Lower lobe of right lung (tissue), 2 donors: Measurements from ENCODE around the gene ANO8. TPM values are rescaled to one million over a fixed set of nuclear protein-coding genes. Genes with fewer than 3 reads are reported as not detected.

Experiments used
- ATAC-seq, 2 donors: fragments of 200-7000 bp; cut with Tn5 transposase; one replicate each; pipeline ENCODE4 v1.9.1; 2020 to 2022; ENCODE audit warnings: mild to moderate bottlenecking in 2 of 2, moderate library complexity in 2 of 2
- DNase-seq: peaks from one replicate; pipeline ENCODE4 v3.0.0-alpha.2; 2020
- H3K27ac ChIP-seq: fragments of 200-600 bp; one replicate; pipeline ENCODE4 v1.8.0; 2022
- H3K27me3 ChIP-seq: fragments of 200-600 bp; one replicate; pipeline ENCODE4 v1.8.0; 2022; ENCODE audit warnings: low read depth
- H3K36me3 ChIP-seq: fragments of 200-600 bp; one replicate; pipeline ENCODE4 v1.8.0; 2022; ENCODE audit warnings: mild to moderate bottlenecking
- H3K4me1 ChIP-seq: fragments of 200-600 bp; one replicate; pipeline ENCODE4 v1.8.0; 2022
- H3K4me3 ChIP-seq: fragments of 200-600 bp; one replicate; pipeline ENCODE4 v1.8.0; 2022; ENCODE audit warnings: mild to moderate bottlenecking
- H3K9me3 ChIP-seq: fragments of 200-600 bp; one replicate; pipeline ENCODE4 v1.8.0; 2022
- intact Hi-C: fragments of 100-400 bp; cut with DNase I; formaldehyde crosslinking; loops from one replicate; pipeline ENCODE4 v1.11.0; 2022
- total RNA-seq: library from RNA; stranded (reverse); fragmentation: NEBNext Ultra II Directional; extraction: Animal tissue kit (Norgen Biotek cat#: 25700); gene quantifications from one replicate; pipeline ENCODE4 v1.2.1, GENCODE V29; 2021
- TF ChIP-seq, protein P1 (sequence below): fragments of 200-600 bp; IDR thresholded peaks from one replicate; pipeline ENCODE4 v1.8.0; 2022; ENCODE audit warnings: antibody characterized with exemption, mild to moderate bottlenecking
- donor health status: DM: no; HTN: yes; CAD: no; lungs with severe emphysema.

ANO8 gene
- total RNA-seq, 1 donor from 2014 or later: 16.6 TPM

DNA sequence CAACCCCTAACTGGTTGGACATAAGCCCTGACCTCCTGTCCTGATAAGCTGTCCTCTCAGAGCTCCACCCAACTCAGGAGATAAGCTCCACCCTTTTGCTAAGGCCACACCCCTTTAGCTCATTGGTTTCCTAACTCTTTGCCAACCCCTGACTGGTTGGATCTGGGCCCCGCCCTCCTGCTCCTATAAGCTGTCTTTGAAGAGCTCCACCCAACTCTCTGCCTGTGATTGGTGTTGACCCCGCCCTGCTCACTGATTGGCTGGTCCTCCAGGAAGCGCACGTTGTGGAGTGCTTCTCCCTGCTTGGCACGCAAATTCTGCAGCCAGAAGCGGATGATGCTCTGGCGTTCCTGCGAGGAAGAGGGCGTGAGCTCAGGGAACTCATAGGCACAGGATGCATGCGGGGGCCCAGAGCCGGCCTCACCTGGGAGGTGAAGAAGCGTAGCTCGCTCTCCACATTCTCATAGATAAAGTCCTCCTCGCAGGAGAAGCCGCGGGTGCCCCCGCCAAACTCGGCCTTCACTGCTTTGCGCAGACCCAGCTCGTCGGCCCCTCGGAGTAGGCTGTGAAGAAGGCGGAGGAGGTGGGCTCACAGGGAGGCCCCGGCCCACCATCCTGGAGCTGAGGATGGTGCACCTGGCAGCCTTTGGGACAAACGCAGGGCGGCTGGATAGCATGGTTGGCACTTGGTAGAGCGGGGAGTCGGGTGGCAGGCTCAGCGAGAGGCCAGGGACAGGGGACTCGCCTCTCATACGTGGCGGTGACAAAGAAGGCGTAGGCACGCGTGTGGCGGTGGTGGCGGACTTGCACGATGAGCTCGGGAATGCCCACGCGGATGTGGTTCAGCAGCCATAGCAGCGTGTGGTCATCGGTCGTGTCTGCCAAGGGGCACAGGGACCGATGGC is 1.7 kb downstream of the ANO8 start:
- H3K27ac ChIP-seq: no peak overlapping the region
- no peaks in the 10 kb centered on the region for H3K9me3 ChIP-seq
- H3K4me3 ChIP-seq: no peak overlapping the region
- intact Hi-C loops: no loop called here
- H3K27me3 ChIP-seq: peaks cover 9% of the 10 kb centered on the region
- no peaks in the 10 kb centered on the region for H3K36me3 ChIP-seq
- TF ChIP-seq, protein P1, sequence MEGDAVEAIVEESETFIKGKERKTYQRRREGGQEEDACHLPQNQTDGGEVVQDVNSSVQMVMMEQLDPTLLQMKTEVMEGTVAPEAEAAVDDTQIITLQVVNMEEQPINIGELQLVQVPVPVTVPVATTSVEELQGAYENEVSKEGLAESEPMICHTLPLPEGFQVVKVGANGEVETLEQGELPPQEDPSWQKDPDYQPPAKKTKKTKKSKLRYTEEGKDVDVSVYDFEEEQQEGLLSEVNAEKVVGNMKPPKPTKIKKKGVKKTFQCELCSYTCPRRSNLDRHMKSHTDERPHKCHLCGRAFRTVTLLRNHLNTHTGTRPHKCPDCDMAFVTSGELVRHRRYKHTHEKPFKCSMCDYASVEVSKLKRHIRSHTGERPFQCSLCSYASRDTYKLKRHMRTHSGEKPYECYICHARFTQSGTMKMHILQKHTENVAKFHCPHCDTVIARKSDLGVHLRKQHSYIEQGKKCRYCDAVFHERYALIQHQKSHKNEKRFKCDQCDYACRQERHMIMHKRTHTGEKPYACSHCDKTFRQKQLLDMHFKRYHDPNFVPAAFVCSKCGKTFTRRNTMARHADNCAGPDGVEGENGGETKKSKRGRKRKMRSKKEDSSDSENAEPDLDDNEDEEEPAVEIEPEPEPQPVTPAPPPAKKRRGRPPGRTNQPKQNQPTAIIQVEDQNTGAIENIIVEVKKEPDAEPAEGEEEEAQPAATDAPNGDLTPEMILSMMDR: no peak
- peaks cover 34% of the 10 kb centered on the region for H3K4me1 ChIP-seq
- DNase-seq: no peak
- ATAC-seq: no peak

DNA sequence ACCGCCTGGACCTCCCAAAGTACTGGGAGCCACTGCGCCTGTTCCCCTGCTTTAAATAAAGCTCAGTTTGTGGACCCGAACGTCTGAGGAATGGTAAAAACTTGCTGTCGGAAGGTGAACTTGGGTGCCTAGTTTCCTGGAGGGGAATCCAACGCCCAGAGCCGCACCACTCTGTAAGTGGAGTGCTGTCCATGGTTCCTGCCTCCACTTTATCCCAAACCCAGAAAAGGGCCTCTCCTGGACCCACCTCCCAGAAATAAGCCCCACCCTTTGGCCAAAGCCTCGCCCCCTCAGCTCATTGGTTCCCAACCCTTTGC is 2.3 kb downstream of the ANO8 start:
- ATAC-seq: no peak
- H3K27ac ChIP-seq: no peak overlapping the region
- no peak for DNase-seq
- no peak overlapping the region for H3K4me3 ChIP-seq
- peaks cover 9% of the 10 kb centered on the region for H3K27me3 ChIP-seq
- intact Hi-C loops: no loop called here
- no peaks in the 10 kb centered on the region for H3K36me3 ChIP-seq
- TF ChIP-seq, protein P1: no peak
- H3K4me1 ChIP-seq: peaks cover 35% of the 10 kb centered on the region
- no peaks in the 10 kb centered on the region for H3K9me3 ChIP-seq

DNA sequence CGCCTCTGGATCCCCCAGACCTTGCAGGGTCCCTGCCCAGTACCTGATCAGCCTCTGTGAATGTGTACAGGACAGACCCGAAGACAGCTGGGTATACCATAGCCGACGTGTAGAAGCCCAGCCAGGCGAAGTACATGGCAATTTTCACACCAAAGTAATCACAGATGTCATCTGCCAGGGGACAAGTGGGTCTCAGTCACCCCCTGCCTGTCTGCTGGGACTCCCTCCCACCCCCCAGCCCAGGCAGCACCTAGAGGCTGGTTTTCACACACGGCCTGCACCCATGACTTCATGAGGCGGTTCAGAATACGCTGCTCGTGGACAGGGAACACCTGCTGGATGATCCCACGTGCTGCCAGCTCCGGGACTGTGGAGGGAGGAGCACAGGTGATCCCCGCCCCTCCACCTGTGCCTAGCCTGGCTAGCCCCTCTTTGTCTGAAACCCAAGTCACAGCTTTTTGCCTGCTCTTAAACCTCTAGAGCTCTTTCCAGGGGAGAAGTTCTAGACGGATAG is 3.6 kb downstream of the ANO8 start:
- intact Hi-C loops: no loop called here
- no peak overlapping the region for H3K4me3 ChIP-seq
- peaks cover 33% of the 10 kb centered on the region for H3K4me1 ChIP-seq
- DNase-seq: no peak
- no peaks in the 10 kb centered on the region for H3K9me3 ChIP-seq
- TF ChIP-seq, protein P1: no peak
- H3K36me3 ChIP-seq: no peaks in the 10 kb centered on the region
- no peak for ATAC-seq
- no peak overlapping the region for H3K27ac ChIP-seq
- H3K27me3 ChIP-seq: peaks cover 9% of the 10 kb centered on the region

DNA sequence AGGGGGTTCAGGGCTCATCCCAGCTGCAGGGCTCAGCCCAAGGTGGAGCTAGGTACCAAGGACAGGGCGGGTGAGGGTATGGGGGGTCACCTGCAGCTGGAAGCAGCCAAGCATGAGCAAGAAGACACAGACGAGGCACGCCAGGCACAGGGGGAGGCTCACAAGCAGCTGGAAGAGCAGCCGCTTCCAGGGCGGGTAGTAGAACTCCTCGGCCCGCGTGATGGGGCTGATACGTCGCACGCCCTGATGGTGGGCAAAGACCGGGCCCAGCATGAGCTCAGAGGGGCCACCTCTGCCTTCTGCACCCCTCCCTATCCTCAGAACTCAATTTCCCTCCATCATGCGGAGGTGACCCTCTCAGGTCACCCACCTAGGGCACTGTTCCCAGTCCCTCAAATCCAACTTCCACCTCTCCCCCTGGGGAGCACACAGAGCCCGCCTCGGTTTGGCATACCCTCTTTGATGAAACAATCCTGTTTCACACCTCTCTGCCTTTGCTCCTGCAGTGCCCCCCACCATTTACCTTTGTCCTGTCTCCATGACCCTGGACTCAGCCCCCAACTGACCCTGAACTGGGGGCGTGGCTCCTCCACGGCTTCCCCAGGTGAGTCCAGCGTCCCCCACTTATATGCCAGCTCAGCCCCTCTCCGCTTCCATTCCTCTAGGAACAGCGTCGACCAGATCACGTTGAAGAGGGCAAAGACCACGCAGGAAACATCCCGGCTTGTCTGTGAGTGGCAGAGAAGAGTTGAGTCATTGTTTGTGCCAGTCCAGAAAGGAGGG is 4.2 kb downstream of the ANO8 start:
- intact Hi-C loops: no loop called here
- no peak for ATAC-seq
- Histone ChIP-seq H3K4me3 (no peak overlapping the region), H3K36me3 (no peaks in the 10 kb centered on the region), H3K27me3 (peaks cover 9% of the 10 kb centered on the region), H3K4me1 (peaks cover 28% of the 10 kb centered on the region), H3K27ac (no peak overlapping the region), H3K9me3 (no peaks in the 10 kb centered on the region)
- DNase-seq: no peak
- TF ChIP-seq, protein P1: no peak

DNA sequence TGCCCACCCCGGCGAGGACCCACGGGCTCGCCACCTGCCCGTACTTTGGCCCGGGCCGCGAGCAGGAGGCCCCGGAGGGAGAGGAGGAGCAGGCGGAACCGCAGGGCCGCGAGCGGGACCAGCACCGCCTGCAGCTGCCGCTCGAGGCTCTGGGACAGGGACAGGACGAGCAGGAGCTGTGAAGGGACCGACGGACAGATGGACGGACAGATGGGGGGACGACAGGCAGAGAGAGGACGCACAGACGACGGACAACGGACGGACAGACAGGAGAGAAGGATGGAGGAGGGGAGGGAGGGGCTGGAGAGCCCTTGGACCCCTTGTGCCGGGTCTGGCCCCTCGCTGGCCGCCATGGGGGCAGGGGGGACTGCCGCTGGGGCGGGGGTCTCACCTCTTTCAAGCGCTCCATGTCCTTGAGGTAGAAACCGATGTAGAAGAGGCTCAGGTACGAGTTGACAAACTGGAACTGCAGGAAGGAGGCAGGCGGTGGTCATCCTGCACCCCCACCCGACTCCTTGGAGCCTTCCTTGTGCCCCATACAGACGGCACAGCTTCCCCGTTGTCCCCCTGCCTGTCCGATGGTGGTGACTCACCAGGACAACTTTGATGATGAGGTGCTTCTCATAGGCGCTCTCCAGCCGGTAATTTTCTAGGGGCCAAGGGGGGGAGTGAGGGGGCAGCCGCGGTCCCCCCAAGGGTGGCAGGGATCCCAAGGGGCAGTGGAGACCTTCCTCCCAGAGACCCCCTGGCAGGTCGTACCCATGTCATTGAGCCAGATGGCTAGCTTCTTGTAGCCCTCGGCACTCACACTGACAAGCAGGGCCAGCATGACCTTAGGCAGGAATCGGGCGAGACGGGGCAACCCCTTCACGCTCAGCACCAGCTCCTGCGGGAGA is 5.0 kb downstream of the ANO8 start:
- ATAC-seq: no peak

More for the DNA sequence above, 5.0 kb downstream of the ANO8 start:
- Histone ChIP-seq H3K9me3 (no peaks in the 10 kb centered on the region), H3K4me1 (peaks cover 21% of the 10 kb centered on the region), H3K27ac (no peak overlapping the region), H3K36me3 (peaks cover 4% of the 10 kb centered on the region), H3K27me3 (peaks cover 9% of the 10 kb centered on the region), H3K4me3 (peak overlapping the region; percentile 53)
- DNase-seq: no peak
- intact Hi-C loops: no loop called here
- TF ChIP-seq, protein P1: no peak
